Stomach (tissue), 9 donors: ENCODE measurements around the gene CCDC186. TPM values are rescaled to one million over a fixed set of nuclear protein-coding genes. Genes with fewer than 3 reads are reported as not detected.

ENCODE experiments used
- DNase-seq, 2 donors: peaks; one replicate each; pipeline versions ENCODE4 v3.0.0 to v3.0.0-alpha.2; 2013 to 2019
- H3K27ac ChIP-seq, 5 donors: fragments of 200-600 bp in 4 of 5; sonication (generic) in 4 of 5; one replicate each; pipeline ENCODE4 v1.5.1; 2013 to 2019; ENCODE audit warnings: mild to moderate bottlenecking in 1 of 5, moderate library complexity in 1 of 5
- H3K27me3 ChIP-seq, 3 donors: fragments of 200-600 bp; sonication (generic); one replicate each; pipeline ENCODE4 v1.5.1; 2017 to 2019; ENCODE audit warnings: mixed run types in 1 of 3
- H3K36me3 ChIP-seq, 4 donors: fragments of 200-600 bp; sonication (generic); 1 replicate in 3 of 4; 2 replicates in 1 of 4; pipeline ENCODE4 v1.5.1; 2016 to 2019
- H3K4me1 ChIP-seq, 4 donors: fragments of 200-600 bp; sonication (generic); one replicate each; pipeline ENCODE4 v1.5.1; 2016 to 2019
- H3K4me3 ChIP-seq, 4 donors: fragments of 200-600 bp; sonication (generic) in 3 of 4; one replicate each; pipeline ENCODE4 v1.5.1; 2016 to 2019; ENCODE audit warnings: mild to moderate bottlenecking in 1 of 4
- H3K9me3 ChIP-seq, 4 donors: fragments of 200-600 bp; sonication (generic); one replicate each; pipeline ENCODE4 v1.5.1; 2016 to 2019
- CTCF ChIP-seq, 7 experiments: fragments of 450-650 bp in 4 of 7; fragments of 200-600 bp in 3 of 7; sonication (generic) in 3 of 7; IDR thresholded peaks; one replicate each; pipeline ENCODE4 v1.5.1; 2016 to 2019; ENCODE audit warnings: antibody characterized with exemption in 7 of 7, control low read depth in 2 of 7, mild to moderate bottlenecking in 1 of 7
- EP300 ChIP-seq: sonication (generic); formaldehyde crosslinking; IDR thresholded peaks from one replicate; pipeline ENCODE4 v1.6.1; 2017; ENCODE audit warnings: antibody characterized with exemption
- POLR2A ChIP-seq, 4 donors: fragments of 450-650 bp; IDR thresholded peaks; one replicate each; pipeline ENCODE4 v1.6.1; 2016; ENCODE audit warnings: antibody characterized with exemption in 4 of 4, control low read depth in 2 of 4, mild to moderate bottlenecking in 1 of 4, moderate library complexity in 1 of 4
- POLR2AphosphoS5 ChIP-seq, 3 donors: sonication (generic); formaldehyde crosslinking; IDR thresholded peaks; one replicate each; pipeline ENCODE4 v1.6.1; 2016; ENCODE audit warnings: antibody characterized with exemption in 3 of 3
- WGBS, 5 donors: extraction: QIAGEN DNeasy Blood & Tissue Kit in 3 of 5; methylation state at CpG; one replicate each; pipeline versions ENCODE4 v1.1.5 to v1.1.7; 2013 to 2018; 5-methylcytosine and 5-hydroxymethylcytosine counted together
- intact Hi-C: fragments of 100-400 bp; cut with DNase I; formaldehyde crosslinking; loops from one replicate; pipeline ENCODE4 v1.15.1; 2023; ENCODE audit warnings: low total_unique reads
- polyA plus RNA-seq, 3 donors: library from polyadenylated mRNA; stranded (reverse); fragments of 200-250 nt; gene quantifications; one replicate each; pipeline ENCODE4 v1.2.3, GENCODE V29; 2013
- total RNA-seq, 5 donors: library from RNA; depleted of rRNA; stranded (reverse); fragments of >200 nt; gene quantifications; one replicate each; pipeline versions ENCODE4 v1.1.0 to v1.2.3, GENCODE V29; 2014 to 2016
- donor health status: healthy with polysubstance abuse.
- donor health status: Bipolar disorder and iron deficiency.
- donor health status: healthy.

Gene CCDC186
- total and polyA plus RNA-seq, 8 donors = 4.7 to 74.5 (median 22.1) TPM

- Histone ChIP-seq H3K36me3 (no peaks in the 10 kb centered on the region), H3K27me3 (no peaks in the 10 kb centered on the region), H3K9me3 (no peaks in the 10 kb centered on the region), H3K27ac (no peak overlapping the region), H3K4me1 (peaks cover 0 to 14% (median 9%) of the 10 kb centered on the region in 4 donors), H3K4me3 (no peak overlapping the region)
- no peak for DNase-seq
- intact Hi-C loops = no loop called here
- TF ChIP-seq POLR2A (IDR thresholded peaks at IDR 0.05) (no peak), EP300 (no peak), POLR2AphosphoS5 (IDR thresholded peaks at IDR 0.05) (no peak), CTCF (IDR thresholded peaks at IDR 0.05) (no peak)
- WGBS, 5 donors = 88 to 94% (median 90%) methylated on average over 9 of the region's 9 CpGs
Observed at GRCh38 chr10:114077815-114078219, 96.2 kb downstream of the CCDC186 start.

GRCh38 chr10:114077347-114077746, 96.7 kb downstream of the CCDC186 start:
- TF ChIP-seq POLR2AphosphoS5 (IDR thresholded peaks at IDR 0.05) = no peak
- TF ChIP-seq CTCF (IDR thresholded peaks at IDR 0.05) = no peak
- TF ChIP-seq POLR2A (IDR thresholded peaks at IDR 0.05) = no peak
- TF ChIP-seq EP300 = no peak
- WGBS, 5 donors = 59 to 94% (median 68%) methylated on average over 1 of the region's 1 CpG
- Histone ChIP-seq H3K4me1 (peaks cover 0 to 9% (median 9%) of the 10 kb centered on the region in 4 donors), H3K4me3 (no peak overlapping the region), H3K27ac (no peak overlapping the region), H3K36me3 (no peaks in the 10 kb centered on the region), H3K27me3 (no peaks in the 10 kb centered on the region), H3K9me3 (no peaks in the 10 kb centered on the region)
- DNase-seq = no peak
- intact Hi-C loops = no loop called here

- TF ChIP-seq POLR2A (IDR thresholded peaks at IDR 0.05) (no peak), CTCF (IDR thresholded peaks at IDR 0.05) (no peak), EP300 (no peak), POLR2AphosphoS5 (IDR thresholded peaks at IDR 0.05) (no peak)
- H3K4me1 ChIP-seq = peaks cover 0 to 4% (median 0%) of the 10 kb centered on the region in 4 donors
- H3K4me3 ChIP-seq = no peak overlapping the region
- no peak for DNase-seq
- no peaks in the 10 kb centered on the region for H3K36me3 ChIP-seq
- WGBS, 5 donors = 91 to 97% (median 94%) methylated on average over 6 of the region's 6 CpGs
- H3K27me3 ChIP-seq = no peaks in the 10 kb centered on the region
- no peak overlapping the region for H3K27ac ChIP-seq
- H3K9me3 ChIP-seq = no peaks in the 10 kb centered on the region
- intact Hi-C loops = no loop called here
Observed at GRCh38 chr10:114075093-114075492, 98.9 kb downstream of the CCDC186 start.

DNA sequence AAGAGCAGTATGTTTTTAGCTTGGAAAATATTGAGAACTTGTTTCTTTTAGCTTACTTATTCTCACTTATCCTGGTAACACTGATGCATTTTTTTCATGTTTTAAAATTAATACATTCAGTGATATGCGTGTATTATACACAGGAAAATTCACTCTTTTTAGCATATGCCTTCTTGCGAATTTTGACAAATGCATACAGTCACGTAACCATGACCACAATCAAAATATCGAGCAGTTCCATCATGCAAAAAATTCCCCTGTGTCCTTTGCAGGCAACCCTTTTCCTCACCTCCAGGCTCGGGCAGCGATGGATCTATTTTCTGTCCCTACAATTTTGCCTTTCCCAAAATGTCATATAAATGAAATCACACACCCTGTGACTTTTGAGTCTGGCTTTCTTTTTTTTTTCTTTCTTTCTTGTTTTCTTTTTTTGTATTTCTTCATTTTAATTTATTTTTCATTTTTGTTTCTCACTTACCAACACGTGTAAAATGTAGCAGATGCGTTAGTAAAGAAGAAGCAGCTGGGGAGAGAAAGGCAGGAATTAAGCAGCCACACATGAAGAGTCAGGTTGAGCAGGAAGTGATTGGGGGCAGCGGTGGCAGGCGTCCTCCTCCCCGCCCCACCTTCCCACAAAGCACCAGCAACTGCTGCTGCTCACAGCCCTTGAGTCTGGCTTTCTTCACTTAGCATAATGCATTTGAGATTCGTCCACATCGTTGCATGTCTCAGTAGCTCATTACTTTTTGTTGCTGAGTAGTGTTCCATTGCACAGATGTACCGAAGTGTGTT, 100.4 kb downstream of the CCDC186 start:
- Histone ChIP-seq H3K4me1 (peaks cover 0 to 1% (median 0%) of the 10 kb centered on the region in 4 donors), H3K27ac (no peak overlapping the region), H3K36me3 (no peaks in the 10 kb centered on the region), H3K4me3 (no peak overlapping the region), H3K9me3 (no peaks in the 10 kb centered on the region), H3K27me3 (no peaks in the 10 kb centered on the region)
- DNase-seq = peak in 1 of 2 donors; percentile 43
- TF ChIP-seq POLR2AphosphoS5 (IDR thresholded peaks at IDR 0.05) (no peak), CTCF (IDR thresholded peaks at IDR 0.05) (no peak), POLR2A (IDR thresholded peaks at IDR 0.05) (no peak), EP300 (no peak)
- 66 to 76% (median 73%) methylated on average over 14 of the region's 14 CpGs for WGBS, 5 donors
- intact Hi-C loops = no loop called here
